Erythroblast (primary cell): ENCODE measurements around the gene KRTAP5-1.

Experiments
- GATA1 ChIP-seq: IDR thresholded peaks from 2 replicates; pipeline ENCODE4 v1.6.1; 2011; ENCODE audit warnings: low read depth, mild to moderate bottlenecking, control low read depth, low read length, moderate library complexity
- POLR2A ChIP-seq: IDR thresholded peaks from 2 replicates; pipeline ENCODE4 v1.6.1; 2011; ENCODE audit warnings: mild to moderate bottlenecking, low read length

GRCh38 chr11:1572197-1573076 is 12.6 kb downstream of the KRTAP5-1 start, which contains the start of gene DUSP8:
- TF ChIP-seq POLR2A (no peak), GATA1 (no peak)
